ENCODE data around the gene TNXB. TPM values are rescaled to one million over a fixed set of nuclear protein-coding genes. Genes with fewer than 3 reads are reported as not detected.

TNXB gene, protein sequence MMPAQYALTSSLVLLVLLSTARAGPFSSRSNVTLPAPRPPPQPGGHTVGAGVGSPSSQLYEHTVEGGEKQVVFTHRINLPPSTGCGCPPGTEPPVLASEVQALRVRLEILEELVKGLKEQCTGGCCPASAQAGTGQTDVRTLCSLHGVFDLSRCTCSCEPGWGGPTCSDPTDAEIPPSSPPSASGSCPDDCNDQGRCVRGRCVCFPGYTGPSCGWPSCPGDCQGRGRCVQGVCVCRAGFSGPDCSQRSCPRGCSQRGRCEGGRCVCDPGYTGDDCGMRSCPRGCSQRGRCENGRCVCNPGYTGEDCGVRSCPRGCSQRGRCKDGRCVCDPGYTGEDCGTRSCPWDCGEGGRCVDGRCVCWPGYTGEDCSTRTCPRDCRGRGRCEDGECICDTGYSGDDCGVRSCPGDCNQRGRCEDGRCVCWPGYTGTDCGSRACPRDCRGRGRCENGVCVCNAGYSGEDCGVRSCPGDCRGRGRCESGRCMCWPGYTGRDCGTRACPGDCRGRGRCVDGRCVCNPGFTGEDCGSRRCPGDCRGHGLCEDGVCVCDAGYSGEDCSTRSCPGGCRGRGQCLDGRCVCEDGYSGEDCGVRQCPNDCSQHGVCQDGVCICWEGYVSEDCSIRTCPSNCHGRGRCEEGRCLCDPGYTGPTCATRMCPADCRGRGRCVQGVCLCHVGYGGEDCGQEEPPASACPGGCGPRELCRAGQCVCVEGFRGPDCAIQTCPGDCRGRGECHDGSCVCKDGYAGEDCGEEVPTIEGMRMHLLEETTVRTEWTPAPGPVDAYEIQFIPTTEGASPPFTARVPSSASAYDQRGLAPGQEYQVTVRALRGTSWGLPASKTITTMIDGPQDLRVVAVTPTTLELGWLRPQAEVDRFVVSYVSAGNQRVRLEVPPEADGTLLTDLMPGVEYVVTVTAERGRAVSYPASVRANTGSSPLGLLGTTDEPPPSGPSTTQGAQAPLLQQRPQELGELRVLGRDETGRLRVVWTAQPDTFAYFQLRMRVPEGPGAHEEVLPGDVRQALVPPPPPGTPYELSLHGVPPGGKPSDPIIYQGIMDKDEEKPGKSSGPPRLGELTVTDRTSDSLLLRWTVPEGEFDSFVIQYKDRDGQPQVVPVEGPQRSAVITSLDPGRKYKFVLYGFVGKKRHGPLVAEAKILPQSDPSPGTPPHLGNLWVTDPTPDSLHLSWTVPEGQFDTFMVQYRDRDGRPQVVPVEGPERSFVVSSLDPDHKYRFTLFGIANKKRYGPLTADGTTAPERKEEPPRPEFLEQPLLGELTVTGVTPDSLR (N-terminal part only)
- 10 to 100 TPM; 20.1 to 87.0 (median 36.9) TPM for total RNA-seq
- long read RNA-seq, donor 1, partial matches to known transcripts = 23 of 33 reads
- long read RNA-seq, donor 1, other reads (novel, unspliced or antisense) = 5 of 33 reads
- long read RNA-seq, donor 2, partial matches to known transcripts = 0 of 1 reads
- long read RNA-seq, donor 2, other reads (novel, unspliced or antisense) = 1 of 1 reads

DNA sequence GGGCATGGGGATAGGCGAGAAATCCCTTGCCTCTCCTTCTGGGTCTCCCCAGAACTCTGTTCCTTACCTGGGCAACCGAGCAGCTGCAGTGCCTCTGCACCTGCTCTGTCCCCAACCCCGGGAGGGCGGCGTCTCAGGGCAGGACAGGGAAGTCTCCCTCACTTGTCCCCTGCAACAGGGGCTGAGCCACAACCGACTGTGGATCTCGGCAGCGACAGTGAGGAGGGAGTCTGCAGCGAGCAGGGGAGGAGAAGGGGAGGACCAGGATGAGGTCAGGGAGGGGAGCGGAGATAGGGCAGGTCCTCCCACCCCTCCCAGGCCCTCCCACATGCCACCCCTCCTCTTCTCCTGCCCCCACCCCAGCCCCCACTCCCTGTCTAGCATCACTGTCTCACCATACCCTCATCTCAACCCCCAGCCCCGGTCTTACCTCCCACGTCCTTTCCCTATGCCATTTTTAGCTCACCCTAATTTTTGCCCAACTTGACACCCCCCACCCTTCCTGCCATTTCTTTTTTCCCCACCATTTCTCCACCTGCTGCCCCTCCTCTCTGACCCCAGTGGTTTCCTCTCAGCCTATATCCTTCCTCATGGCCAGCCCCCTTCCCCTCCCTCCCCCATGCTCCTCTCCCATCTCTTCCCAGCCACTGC is at the start of gene TNXB:
TSS of gene TNXB (minus strand) at position 225 of the 651 bp plus-strand sequence. CDS start 11,140 bp downstream, outside the sequence.
- ATAC-seq (peak; percentile 43), DNase-seq (peak in 1 of 3 donors; percentile 50)
- TF ChIP-seq, protein P1, sequence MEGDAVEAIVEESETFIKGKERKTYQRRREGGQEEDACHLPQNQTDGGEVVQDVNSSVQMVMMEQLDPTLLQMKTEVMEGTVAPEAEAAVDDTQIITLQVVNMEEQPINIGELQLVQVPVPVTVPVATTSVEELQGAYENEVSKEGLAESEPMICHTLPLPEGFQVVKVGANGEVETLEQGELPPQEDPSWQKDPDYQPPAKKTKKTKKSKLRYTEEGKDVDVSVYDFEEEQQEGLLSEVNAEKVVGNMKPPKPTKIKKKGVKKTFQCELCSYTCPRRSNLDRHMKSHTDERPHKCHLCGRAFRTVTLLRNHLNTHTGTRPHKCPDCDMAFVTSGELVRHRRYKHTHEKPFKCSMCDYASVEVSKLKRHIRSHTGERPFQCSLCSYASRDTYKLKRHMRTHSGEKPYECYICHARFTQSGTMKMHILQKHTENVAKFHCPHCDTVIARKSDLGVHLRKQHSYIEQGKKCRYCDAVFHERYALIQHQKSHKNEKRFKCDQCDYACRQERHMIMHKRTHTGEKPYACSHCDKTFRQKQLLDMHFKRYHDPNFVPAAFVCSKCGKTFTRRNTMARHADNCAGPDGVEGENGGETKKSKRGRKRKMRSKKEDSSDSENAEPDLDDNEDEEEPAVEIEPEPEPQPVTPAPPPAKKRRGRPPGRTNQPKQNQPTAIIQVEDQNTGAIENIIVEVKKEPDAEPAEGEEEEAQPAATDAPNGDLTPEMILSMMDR (IDR thresholded peaks at IDR 0.05) = no peak
- H3K4me3 ChIP-seq = no peak within 1 kb of the TSS
- no peaks in the 10 kb centered on the region for H3K36me3 ChIP-seq (ENCODE audit: low read depth)
- intact Hi-C loops (cut with DNase I, micrococcal nuclease) = no loop called here
- peaks cover 10% of the 10 kb centered on the region for H3K4me1 ChIP-seq (ENCODE audit: low read depth)
- no peaks in the 10 kb centered on the region for H3K9me3 ChIP-seq

DNA sequence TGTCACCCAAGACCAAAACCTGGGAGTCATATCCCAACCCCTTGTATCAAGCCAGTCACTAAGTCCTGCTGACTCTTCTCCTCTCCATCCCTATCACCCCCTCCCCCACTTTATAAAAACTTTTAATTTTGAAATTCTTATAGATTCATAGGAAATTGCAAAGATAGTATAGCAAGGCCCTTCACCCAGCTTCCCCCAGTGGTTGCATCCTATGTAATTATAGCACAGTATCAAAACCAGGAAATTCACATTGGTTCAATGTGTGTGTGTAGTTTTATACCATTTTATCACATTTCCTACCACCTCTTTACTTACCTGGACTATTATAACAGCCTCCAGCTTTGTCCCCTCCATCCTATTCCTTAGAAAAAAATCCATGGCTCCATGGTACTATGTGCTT is 48.9 kb upstream of the TNXB start:
- TF ChIP-seq, protein P1 (IDR thresholded peaks at IDR 0.05) = no peak
- intact Hi-C loops (cut with DNase I, micrococcal nuclease) = no loop called here
- no peaks in the 10 kb centered on the region for H3K36me3 ChIP-seq (ENCODE audit: low read depth)

DNA sequence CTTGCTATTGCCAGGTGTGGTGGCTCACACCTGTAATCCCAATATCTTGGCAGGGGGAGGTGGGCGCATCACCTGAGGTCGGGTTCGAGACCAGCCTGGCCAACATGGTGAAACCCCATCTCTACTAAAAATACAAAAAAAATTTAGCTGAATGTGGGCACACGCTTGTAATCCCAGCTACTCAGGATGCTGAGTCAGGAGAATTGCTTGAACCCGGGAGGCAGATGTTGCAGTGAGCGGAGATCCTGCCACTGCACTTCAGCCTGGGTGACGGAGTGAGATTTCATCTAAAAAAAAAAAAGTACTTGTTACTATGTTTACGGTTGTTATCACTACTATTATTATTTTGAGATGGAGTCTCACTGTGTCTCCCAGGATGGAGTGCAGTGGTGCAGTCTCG is 47.8 kb upstream of the TNXB start:
- DNase-seq = no peak
- ATAC-seq = no peak
- Histone ChIP-seq H3K36me3 (ENCODE audit: low read depth) (no peaks in the 10 kb centered on the region), H3K4me3 (no peak overlapping the region), H3K9me3 (no peaks in the 10 kb centered on the region), H3K4me1 (ENCODE audit: low read depth) (peaks cover 26% of the 10 kb centered on the region)
- intact Hi-C loops (cut with DNase I, micrococcal nuclease) = no loop called here
- TF ChIP-seq, protein P1 (IDR thresholded peaks at IDR 0.05) = no peak

More for the DNA sequence above, 48.9 kb upstream of the TNXB start:
- ATAC-seq = no peak
- DNase-seq = no peak
- Histone ChIP-seq H3K4me3 (no peak overlapping the region), H3K9me3 (no peaks in the 10 kb centered on the region), H3K4me1 (ENCODE audit: low read depth) (peaks cover 22% of the 10 kb centered on the region)

DNA sequence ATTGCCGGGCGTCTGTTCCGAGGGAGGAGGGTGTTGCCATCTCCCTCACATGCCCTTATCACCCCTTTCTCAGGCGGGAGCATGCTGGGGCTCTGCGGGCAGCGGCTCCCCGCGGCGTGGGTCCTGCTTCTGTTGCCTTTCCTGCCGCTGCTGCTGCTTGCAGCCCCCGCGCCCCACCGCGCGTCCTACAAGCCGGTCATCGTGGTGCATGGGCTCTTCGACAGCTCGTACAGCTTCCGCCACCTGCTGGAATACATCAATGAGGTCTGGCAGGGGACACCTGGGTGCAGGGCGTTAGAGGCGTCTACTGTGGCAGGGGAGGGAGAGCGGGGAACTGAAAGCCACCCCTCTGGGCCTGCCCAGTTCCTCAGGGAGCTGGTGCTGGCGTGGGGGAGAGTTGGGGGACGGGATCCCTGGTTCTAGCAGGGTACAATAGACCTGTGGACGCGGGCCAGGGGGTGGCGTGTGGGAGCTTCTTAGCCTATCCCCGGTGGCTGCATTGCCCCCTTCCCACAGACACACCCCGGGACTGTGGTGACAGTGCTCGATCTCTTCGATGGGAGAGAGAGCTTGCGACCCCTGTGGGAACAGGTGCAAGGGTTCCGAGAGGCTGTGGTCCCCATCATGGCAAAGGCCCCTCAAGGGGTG is 45.5 kb upstream of the TNXB start:
- intact Hi-C loops (cut with DNase I, micrococcal nuclease) = no loop called here
- ATAC-seq (peak; percentile 88), DNase-seq (peak; percentile 82 to 85 (median 83))
- TF ChIP-seq, protein P1 (IDR thresholded peaks at IDR 0.05) = peak; percentile 16
- peak overlapping the region; percentile 42 for H3K4me3 ChIP-seq
- H3K9me3 ChIP-seq = no peaks in the 10 kb centered on the region
- peaks cover 26% of the 10 kb centered on the region for H3K4me1 ChIP-seq (ENCODE audit: low read depth)
- no peaks in the 10 kb centered on the region for H3K36me3 ChIP-seq (ENCODE audit: low read depth)
